CD4-positive, alpha-beta T cell treated with Interleukin-1 beta for 1 hour (primary cell): ENCODE results near the gene BDKRB2.
"Not testable (repeated sequence)": the region's sequence is repeated elsewhere in the genome, so short reads cannot be mapped to it uniquely, and the experiment has no call there.

Experiments used
- DNase-seq, 2 donors: peaks; one replicate each; pipeline ENCODE4 v3.0.0-alpha.2; 2020 to 2022

BDKRB2 gene

DNA sequence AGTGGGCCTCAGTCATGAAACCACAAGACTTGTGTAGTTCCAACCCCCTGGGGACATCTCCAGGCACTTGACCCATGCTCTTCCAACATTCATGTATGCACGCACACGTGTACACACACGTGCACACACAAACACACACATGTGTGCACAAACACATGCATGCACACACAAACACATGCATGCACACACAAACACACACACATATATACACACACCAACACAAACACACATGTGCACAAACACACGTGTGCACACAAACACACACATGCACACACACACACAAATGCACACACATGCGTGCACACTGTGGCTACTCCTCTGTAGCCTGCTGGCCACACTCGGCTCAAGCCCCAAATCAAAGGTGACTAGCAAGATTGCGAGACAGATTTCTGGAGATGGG, 22.8 kb downstream of the BDKRB2 start:
- DNase-seq: no peak

DNA sequence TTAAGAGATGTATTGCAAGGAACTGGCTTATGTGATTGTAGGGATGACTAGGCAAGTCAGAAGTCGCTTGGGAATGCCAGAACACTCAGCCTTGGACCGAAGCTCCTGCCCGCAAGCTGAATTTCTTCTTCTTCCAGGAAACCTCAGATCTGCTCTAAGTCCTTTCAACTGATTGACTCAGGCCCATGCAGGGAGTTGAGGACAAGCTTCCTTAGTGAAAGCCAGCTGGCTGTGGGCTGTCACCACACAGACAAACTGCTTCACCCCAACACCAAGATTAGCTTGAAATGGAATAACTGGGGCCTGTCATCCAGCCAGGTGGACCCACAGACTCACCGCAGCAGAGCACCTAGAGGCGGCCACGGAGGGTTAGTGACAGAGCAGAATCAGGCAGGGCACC, 24.7 kb downstream of the BDKRB2 start:
- DNase-seq: no peak

DNA sequence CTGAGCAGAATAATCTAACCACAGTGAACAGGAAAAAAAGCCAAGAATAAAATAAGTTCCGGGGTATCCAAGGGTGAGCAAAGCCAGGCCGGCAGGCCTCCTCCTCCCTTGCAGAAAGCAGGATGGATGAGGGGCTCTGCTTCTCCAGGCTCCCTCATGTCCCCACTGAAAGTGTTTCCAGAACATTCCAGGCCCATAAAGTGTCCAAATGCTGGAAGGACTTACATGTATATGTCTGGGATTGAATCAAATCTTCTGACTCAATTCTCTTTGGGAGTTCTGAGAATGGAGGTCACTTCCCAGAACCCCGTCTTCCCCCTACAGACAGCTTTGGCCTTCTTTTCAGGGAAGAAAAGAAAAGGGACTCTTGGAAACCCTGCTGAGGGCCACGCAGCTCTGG, 26.4 kb downstream of the BDKRB2 start:
- DNase-seq: no peak

GRCh38 chr14:96231526-96232130, 27.0 kb downstream of the BDKRB2 start:
- no peak for DNase-seq

DNA sequence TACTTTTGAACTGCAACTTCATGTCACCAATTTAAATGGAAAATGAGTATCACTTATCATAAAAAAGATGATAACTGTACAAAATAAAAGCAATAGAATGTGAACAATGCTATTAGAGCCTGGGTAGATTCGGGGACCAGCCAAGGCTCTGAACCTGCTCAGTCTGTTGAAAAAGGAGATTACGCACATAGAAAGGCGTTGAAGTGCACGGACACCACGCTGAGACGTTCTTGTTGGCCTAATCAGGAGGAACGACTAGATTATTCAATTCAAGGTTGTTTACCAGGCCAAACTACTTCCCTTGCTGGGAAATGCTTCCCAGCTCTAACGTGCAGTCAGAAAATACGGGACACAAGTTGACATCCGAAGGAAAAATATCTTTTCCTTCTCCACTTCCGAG, 27.9 kb downstream of the BDKRB2 start:
- DNase-seq: no peak

- DNase-seq: no peak
Observed at GRCh38 chr14:96233661-96234060, 29.0 kb downstream of the BDKRB2 start.

- no peak for DNase-seq
Observed at GRCh38 chr14:96235426-96235825, 30.8 kb downstream of the BDKRB2 start.

DNA sequence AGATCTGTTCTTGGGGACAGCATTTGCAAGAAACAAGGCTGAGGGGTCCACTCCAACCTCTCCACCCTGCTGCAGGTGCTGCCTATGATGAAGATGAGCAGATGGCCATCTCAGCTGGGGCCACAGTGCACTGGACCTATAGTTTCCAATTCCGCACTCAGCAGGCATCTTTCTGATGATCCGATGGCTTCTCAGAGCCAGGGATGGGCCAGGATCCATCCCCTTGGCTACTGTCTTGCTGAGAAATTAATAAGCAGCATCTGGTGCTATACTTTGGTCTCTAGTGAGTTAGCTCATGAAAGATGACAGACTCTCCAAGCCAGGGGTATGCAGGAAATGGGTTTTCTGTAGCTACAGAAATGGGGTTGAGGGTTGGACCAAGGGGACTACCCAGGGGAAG, 33.0 kb downstream of the BDKRB2 start:
- DNase-seq: no peak

- DNase-seq: no peak
Observed at GRCh38 chr14:96238676-96239265, 34.1 kb downstream of the BDKRB2 start.

- DNase-seq: no peak
Observed at GRCh38 chr14:96239711-96240141, 35.1 kb downstream of the BDKRB2 start.

DNA sequence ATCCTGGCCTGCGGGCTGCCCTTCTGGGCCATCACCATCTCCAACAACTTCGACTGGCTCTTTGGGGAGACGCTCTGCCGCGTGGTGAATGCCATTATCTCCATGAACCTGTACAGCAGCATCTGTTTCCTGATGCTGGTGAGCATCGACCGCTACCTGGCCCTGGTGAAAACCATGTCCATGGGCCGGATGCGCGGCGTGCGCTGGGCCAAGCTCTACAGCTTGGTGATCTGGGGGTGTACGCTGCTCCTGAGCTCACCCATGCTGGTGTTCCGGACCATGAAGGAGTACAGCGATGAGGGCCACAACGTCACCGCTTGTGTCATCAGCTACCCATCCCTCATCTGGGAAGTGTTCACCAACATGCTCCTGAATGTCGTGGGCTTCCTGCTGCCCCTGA, 36.0 kb downstream of the BDKRB2 start:
- no peak for DNase-seq

- DNase-seq: no peak
Observed at GRCh38 chr14:96242126-96242525, 37.5 kb downstream of the BDKRB2 start.

- DNase-seq: no peak
Observed at GRCh38 chr14:96243785-96244184, 39.1 kb downstream of the BDKRB2 start.

GRCh38 chr14:96245074-96245473, 40.4 kb downstream of the BDKRB2 start:
- not testable (repeated sequence) for DNase-seq

DNA sequence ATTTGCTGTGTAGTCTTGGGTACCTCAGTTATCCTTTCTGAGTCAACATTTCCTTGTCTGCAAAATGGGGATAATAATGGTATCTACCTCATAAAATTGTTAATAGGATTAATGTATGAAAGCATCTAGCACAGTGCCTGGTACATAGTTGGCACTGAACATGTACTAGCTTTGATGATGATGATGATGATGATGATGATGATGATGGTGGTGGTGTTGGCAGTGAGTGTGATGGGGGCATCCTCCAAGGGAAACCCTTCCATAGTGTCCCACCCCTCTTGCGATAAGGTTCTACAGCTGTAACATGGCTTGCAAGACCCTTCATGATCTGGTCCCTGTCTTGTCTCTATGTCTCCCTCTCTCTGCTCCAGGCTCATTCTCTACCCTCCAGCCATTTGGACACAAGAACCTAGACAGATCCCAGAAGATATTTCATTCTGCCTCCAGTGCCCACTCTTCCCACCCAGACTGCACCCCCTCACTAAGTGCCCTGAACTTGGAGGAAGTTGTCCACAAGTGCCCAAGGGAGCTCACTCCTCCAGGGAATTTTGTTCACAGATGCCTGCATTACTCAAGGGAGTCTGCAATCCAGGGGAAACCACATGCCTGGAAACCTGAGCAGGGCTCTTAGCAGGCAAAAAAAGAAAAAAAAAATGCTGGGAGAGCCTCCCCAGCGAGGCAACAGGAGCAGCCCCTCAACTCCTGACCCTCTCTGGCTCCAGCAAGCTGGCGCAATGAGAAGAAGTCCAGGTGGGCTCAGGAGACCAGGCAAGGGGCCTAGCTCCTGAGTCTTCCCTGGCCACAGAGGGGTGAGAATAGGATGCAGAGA, 41.3 kb downstream of the BDKRB2 start:
- no peak for DNase-seq

- no peak for DNase-seq
Observed at GRCh38 chr14:96246539-96246847, 41.9 kb downstream of the BDKRB2 start.

- no peak for DNase-seq
Observed at GRCh38 chr14:96247031-96247430, 42.4 kb downstream of the BDKRB2 start.

- DNase-seq: peak in 1 of 2 donors; percentile 42
Observed at GRCh38 chr14:96249029-96249428, 44.4 kb downstream of the BDKRB2 start.

GRCh38 chr14:96250485-96250884, 45.8 kb downstream of the BDKRB2 start:
- no peak for DNase-seq

DNA sequence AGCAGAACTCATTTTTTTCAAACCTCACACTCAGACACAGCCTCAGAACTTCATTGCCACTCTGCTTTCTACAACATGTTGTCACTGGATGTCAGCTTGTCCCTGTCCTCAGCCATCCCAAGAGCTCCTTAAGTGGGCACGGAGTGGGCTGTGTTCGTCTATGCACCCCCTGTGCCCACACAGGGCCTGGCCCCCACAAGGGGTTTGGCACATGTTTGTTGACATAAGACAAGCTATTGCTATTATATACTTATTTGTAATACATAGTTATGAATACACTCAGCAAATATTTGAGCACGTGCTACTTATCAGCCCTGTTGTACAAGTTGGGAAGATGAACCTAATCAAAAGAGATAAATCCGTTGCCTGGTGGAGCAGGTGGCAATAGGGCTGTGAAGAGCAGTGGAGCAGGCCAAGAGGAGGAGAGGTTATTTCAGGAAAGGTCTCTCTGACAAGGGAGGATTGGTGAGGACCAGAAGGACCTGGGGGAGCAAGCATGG, 47.1 kb downstream of the BDKRB2 start:
- DNase-seq: no peak

DNA sequence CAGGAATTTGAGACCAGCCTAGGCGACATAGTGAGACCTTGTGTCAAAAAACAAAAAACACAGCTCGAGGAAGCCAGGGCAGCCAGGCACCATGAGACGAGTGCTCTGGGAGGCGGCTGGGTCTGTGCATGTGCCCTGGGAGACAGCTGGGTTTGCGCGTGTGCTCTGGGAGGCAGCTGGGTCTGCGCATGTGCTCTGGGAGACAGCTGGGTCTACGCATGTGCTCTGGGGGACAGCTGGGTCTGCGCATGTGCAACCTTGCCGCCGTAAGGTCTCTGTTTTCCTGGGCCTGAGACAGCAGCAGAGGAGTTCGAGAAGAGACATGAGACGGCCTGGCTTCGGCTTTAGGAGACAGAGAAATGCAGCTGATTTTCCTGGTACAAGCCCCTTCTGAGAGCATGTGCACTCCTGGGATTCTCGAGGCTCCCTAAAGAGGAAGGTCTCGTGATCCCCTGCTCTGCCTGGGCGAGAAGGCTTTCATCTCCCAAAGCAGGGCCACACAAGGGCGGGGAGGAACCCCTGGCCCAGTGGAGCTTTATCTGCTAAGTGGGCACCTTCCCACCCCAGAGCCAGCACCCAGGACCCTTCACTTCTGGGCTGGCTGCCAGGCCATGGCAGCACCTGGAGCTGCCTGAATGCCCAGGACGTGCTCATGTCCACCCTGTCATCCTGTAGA, 47.8 kb downstream of the BDKRB2 start:
- no peak for DNase-seq

DNA sequence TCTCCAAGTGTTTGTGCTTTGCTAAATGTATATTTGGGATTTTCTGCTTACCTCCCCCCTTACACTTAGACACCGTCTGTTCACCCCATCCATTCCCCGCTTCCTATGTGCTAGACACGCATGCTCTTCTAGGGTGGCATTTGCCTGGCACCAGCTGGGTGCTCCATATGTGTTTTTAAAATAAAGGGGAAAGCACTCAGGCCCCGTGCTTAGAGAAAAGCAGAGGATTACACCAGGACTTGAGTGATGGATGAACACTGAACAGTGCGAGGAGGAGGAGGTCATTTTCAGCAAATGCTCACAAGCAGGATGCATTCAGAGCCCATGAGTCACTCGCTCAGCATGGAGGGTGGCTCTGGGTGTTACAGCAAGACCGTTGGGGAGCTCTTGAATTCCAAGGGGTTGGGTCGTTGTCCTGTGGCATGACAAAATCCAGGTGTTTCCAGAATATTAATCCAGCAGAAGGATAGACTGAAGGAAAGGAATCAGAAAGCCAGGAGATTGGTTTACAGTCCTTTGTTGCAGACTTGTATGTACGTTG, 48.4 kb downstream of the BDKRB2 start:
- DNase-seq: no peak

GRCh38 chr14:96254687-96255086, 50.0 kb downstream of the BDKRB2 start:
- no peak for DNase-seq
